MM.1S (cell line): Measurements from ENCODE around the gene L3MBTL4.

Experiments used
- DNase-seq: peaks from one replicate; pipeline ENCODE4 v3.0.0-alpha.2; 2015
- H2AFZ ChIP-seq: fragments of 300-600 bp; sonication (generic); 2 replicates; pipeline ENCODE4 v1.6.0; 2016; ENCODE audit warnings: antibody characterized with exemption, low read length
- H3F3A ChIP-seq: fragments of 300-600 bp; sonication (generic); 2 replicates; pipeline ENCODE4 v1.6.1; 2016; ENCODE audit warnings: mild to moderate bottlenecking, antibody characterized with exemption, low read length, moderate library complexity, mixed read lengths; ENCODE audit not compliant: insufficient read depth
- H3K27ac ChIP-seq: fragments of 300-600 bp; sonication (generic); 2 replicates; pipeline ENCODE4 v1.5.1; 2016; ENCODE audit warnings: mild to moderate bottlenecking, low read length
- H3K27me3 ChIP-seq: fragments of 300-600 bp; sonication (generic); replicated peaks from 2 replicates; pipeline ENCODE4 v1.6.0; 2016; ENCODE audit warnings: low read length; ENCODE audit not compliant: insufficient read depth
- H3K36me3 ChIP-seq: fragments of 300-600 bp; sonication (generic); replicated peaks from 2 replicates; pipeline ENCODE4 v1.6.1; 2016; ENCODE audit warnings: mild to moderate bottlenecking, low read length, mixed read lengths; ENCODE audit not compliant: insufficient read depth
- H3K4me1 ChIP-seq: fragments of 300-600 bp; sonication (generic); 2 replicates; pipeline ENCODE4 v1.6.1; 2016; ENCODE audit warnings: low read length, mixed read lengths
- H3K4me2 ChIP-seq: fragments of 300-600 bp; sonication (generic); 2 replicates; pipeline ENCODE4 v1.6.0; 2016; ENCODE audit warnings: low read depth, low read length
- H3K4me3 ChIP-seq: fragments of 300-600 bp; sonication (generic); 2 replicates; pipeline ENCODE4 v1.5.1; 2016; ENCODE audit warnings: low read length, mixed read lengths
- H3K79me2 ChIP-seq: fragments of 300-600 bp; sonication (generic); 2 replicates; pipeline ENCODE4 v1.6.1; 2016; ENCODE audit warnings: mixed run types, low read length, mixed read lengths
- H3K9ac ChIP-seq: fragments of 300-600 bp; sonication (generic); 2 replicates; pipeline ENCODE4 v1.6.1; 2016; ENCODE audit warnings: low read length, mixed read lengths
- H3K9me2 ChIP-seq: fragments of 300-600 bp; sonication (generic); replicated peaks from 2 replicates; pipeline ENCODE4 v1.6.1; 2016; ENCODE audit warnings: mild to moderate bottlenecking, low read length, mixed read lengths; ENCODE audit not compliant: insufficient read depth
- H3K9me3 ChIP-seq: fragments of 300-600 bp; sonication (generic); replicated peaks from 2 replicates; pipeline ENCODE4 v1.6.1; 2016; ENCODE audit warnings: mild to moderate bottlenecking, low read length, mixed read lengths; ENCODE audit not compliant: insufficient read depth
- H4K20me1 ChIP-seq: fragments of 300-600 bp; sonication (generic); 2 replicates; pipeline ENCODE4 v1.6.1; 2016; ENCODE audit warnings: mild to moderate bottlenecking, low read length, moderate library complexity, mixed read lengths; ENCODE audit not compliant: insufficient read depth
- EZH2 ChIP-seq: fragments of 300-600 bp; sonication (generic); optimal IDR thresholded peaks from 2 replicates; pipeline ENCODE3; 2017; ENCODE audit warnings: low read depth, mild to moderate bottlenecking, antibody characterized with exemption, low read length, mixed read lengths
- EZH2phosphoT487 ChIP-seq: fragments of 300-600 bp; sonication (generic); IDR thresholded peaks from 2 replicates; pipeline ENCODE4 v1.6.1; 2018; ENCODE audit warnings: antibody characterized with exemption, low read length
- TF ChIP-seq, protein P1 (sequence below): fragments of 300-600 bp; sonication (generic); IDR thresholded peaks from 2 replicates; pipeline ENCODE4 v1.5.1; 2016; ENCODE audit warnings: antibody characterized with exemption, low read length, mixed read lengths

L3MBTL4 gene

DNA sequence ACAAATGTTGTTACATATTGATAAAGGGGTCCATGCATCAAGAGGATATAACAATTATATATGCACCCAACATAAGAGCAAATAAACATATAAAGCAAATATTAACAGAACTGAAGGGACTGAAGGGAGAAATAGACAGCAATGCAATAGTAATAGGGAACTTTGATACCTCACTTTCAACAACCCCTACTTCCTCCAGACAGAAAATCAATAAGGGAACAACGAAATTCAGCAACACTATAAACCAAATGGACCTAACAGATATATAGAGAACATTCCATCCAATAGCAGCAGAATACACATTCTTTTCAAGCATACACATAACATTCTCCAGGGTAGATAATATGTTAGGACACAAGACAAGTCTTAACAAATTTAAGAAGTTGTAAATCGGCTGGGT lies 71.7 kb downstream of the L3MBTL4 start:
- Histone ChIP-seq H3K79me2 (peaks cover 61% of the 10 kb centered on the region), H3K9ac (no peak overlapping the region), H3K9me3 (no peaks in the 10 kb centered on the region; the same call in 1 of the 2 replicates), H3K36me3 (no peaks in the 10 kb centered on the region), H3K4me2 (no peak overlapping the region), H3K27ac (no peak overlapping the region), H3K4me1 (no peaks in the 10 kb centered on the region), H2AFZ (no peak overlapping the region), H3F3A (no peaks in the 10 kb centered on the region), H3K27me3 (no peaks in the 10 kb centered on the region), H4K20me1 (no peaks in the 10 kb centered on the region), H3K9me2 (no peaks in the 10 kb centered on the region), H3K4me3 (no peak overlapping the region)
- TF ChIP-seq EZH2phosphoT487 (no peak), EZH2 (no peak)
- TF ChIP-seq, protein P1, sequence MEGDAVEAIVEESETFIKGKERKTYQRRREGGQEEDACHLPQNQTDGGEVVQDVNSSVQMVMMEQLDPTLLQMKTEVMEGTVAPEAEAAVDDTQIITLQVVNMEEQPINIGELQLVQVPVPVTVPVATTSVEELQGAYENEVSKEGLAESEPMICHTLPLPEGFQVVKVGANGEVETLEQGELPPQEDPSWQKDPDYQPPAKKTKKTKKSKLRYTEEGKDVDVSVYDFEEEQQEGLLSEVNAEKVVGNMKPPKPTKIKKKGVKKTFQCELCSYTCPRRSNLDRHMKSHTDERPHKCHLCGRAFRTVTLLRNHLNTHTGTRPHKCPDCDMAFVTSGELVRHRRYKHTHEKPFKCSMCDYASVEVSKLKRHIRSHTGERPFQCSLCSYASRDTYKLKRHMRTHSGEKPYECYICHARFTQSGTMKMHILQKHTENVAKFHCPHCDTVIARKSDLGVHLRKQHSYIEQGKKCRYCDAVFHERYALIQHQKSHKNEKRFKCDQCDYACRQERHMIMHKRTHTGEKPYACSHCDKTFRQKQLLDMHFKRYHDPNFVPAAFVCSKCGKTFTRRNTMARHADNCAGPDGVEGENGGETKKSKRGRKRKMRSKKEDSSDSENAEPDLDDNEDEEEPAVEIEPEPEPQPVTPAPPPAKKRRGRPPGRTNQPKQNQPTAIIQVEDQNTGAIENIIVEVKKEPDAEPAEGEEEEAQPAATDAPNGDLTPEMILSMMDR, result no peak
- no peak for DNase-seq

DNA sequence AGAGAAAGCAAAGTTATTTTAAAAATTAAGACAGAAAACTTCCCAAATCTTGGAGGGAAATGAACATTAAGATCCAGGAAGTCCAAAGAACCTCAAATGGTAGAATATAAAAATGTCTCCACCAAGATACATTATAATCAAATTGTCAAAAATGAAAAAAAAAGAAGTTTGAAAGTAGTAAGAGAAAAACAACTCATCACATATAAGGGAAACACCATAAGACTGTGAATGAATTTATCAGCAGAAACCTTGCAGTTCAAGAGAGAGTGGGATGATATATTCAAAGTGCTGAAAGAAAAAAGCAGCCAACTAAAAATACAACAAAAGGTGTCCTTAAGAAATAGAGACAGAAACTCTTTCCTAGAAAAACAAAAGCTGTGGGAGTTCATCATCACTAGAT lies 73.0 kb downstream of the L3MBTL4 start:
- H3K27me3 ChIP-seq, result no peaks in the 10 kb centered on the region
- no peaks in the 10 kb centered on the region for H3K9me2 ChIP-seq
- no peak overlapping the region for H3K9ac ChIP-seq
- no peaks in the 10 kb centered on the region for H4K20me1 ChIP-seq
- H3F3A ChIP-seq, result no peaks in the 10 kb centered on the region
- H3K36me3 ChIP-seq, result no peaks in the 10 kb centered on the region
- TF ChIP-seq, protein P1, result no peak
- TF ChIP-seq EZH2phosphoT487 (no peak), EZH2 (no peak)
- H3K4me3 ChIP-seq, result no peak overlapping the region
- DNase-seq, result no peak
- no peak overlapping the region for H3K4me2 ChIP-seq
- no peak overlapping the region for H2AFZ ChIP-seq
- H3K27ac ChIP-seq, result no peak overlapping the region
- H3K9me3 ChIP-seq, result no peaks in the 10 kb centered on the region; the same call in 1 of the 2 replicates
- H3K79me2 ChIP-seq, result peaks cover 58% of the 10 kb centered on the region
- H3K4me1 ChIP-seq, result no peaks in the 10 kb centered on the region

DNA sequence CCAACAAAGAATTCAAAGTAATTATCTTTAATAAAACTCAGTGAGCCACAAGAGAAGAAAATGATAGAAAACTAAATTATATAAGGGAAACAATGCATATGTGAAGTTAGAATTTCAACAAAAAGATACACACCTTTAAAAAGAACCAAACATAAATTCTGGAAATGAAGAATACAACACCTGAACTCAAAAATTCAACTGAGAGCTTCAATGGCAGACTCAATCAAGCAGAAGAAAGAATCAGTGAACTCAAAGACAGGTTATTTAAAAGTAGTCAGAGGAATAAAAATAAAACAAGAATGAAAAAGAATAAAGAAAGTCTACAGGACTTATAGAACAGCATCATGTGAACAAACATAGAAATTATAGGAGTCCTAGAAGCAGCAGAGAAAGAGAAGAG lies 73.4 kb downstream of the L3MBTL4 start:
- Histone ChIP-seq H3K9me2 (no peaks in the 10 kb centered on the region), H3K4me2 (no peak overlapping the region), H3K79me2 (peaks cover 57% of the 10 kb centered on the region), H3K9me3 (no peaks in the 10 kb centered on the region; the same call in 1 of the 2 replicates), H3F3A (no peaks in the 10 kb centered on the region), H3K27ac (no peak overlapping the region), H3K36me3 (no peaks in the 10 kb centered on the region), H3K4me1 (no peaks in the 10 kb centered on the region), H4K20me1 (no peaks in the 10 kb centered on the region), H3K9ac (no peak overlapping the region), H3K27me3 (no peaks in the 10 kb centered on the region), H2AFZ (no peak overlapping the region), H3K4me3 (no peak overlapping the region)
- DNase-seq, result no peak
- TF ChIP-seq, protein P1, result no peak
- no peak for TF ChIP-seq EZH2
- TF ChIP-seq EZH2phosphoT487, result no peak
